IMR-90 (cell line): Measurements from ENCODE around the gene IPMK. TPM values are rescaled to one million over a fixed set of nuclear protein-coding genes. Genes with fewer than 3 reads are reported as not detected.

Experiments
- ATAC-seq: fragments of 200-7000 bp; cut with Tn5 transposase; 2 replicates; pipeline ENCODE4 v1.9.1; 2020; ENCODE audit warnings: low read depth, mild to moderate bottlenecking, moderate library complexity
- BruUV-seq: library from RNA; stranded (reverse); fragments of 400-500 nt; replicated peaks from 2 replicates; lab custom pipeline; 2021; lab: Mats Ljungman, UMichigan
- CTCF ChIA-PET: fragments of 300-600 bp; formaldehyde crosslinking; extraction: SDS; loops from one replicate; lab custom pipeline; 2021; ENCODE audit warnings: antibody characterized with exemption; lab: Yijun Ruan, JAX
- POLR2A ChIA-PET: fragments of 300-600 bp; sonication (Branson Sonifier 250); formaldehyde crosslinking; loops from one replicate; lab custom pipeline; 2022; ENCODE audit warnings: antibody characterized with exemption; ENCODE audit not compliant: unreplicated experiment; lab: Charles Lee
- DNase-seq: peaks from one replicate; pipeline ENCODE4 v3.0.0; 2013
- H2AFZ ChIP-seq: replicated peaks from 2 replicates; pipeline ENCODE3; 2013; ENCODE audit warnings: low read length, mild to moderate bottlenecking; ENCODE audit not compliant: poor library complexity
- H2AK5ac ChIP-seq: 2 replicates; pipeline ENCODE4 v1.6.1; 2013; ENCODE audit warnings: low read depth, low read length, inconsistent platforms
- H2AK9ac ChIP-seq: replicated peaks from 2 replicates; pipeline ENCODE3; 2013; ENCODE audit warnings: mild to moderate bottlenecking, low read depth, low read length, moderate library complexity; ENCODE audit not compliant: poor library complexity
- H2BK120ac ChIP-seq: 2 replicates; pipeline ENCODE4 v1.6.1; 2013; ENCODE audit warnings: low read depth, low read length, inconsistent platforms
- H2BK15ac ChIP-seq: 3 replicates; pipeline ENCODE4 v1.6.1; 2013; ENCODE audit warnings: low read depth, low read length, inconsistent platforms
- H2BK20ac ChIP-seq: 2 replicates; pipeline ENCODE4 v1.6.1; 2013; ENCODE audit warnings: low read depth, mild to moderate bottlenecking, inconsistent platforms, low read length, moderate library complexity
- H2BK5ac ChIP-seq: 2 replicates; pipeline ENCODE4 v1.6.1; 2013; ENCODE audit warnings: mild to moderate bottlenecking, low read depth, low read length, inconsistent platforms; ENCODE audit not compliant: poor library complexity, severe bottlenecking
- H3K14ac ChIP-seq: replicated peaks from 2 replicates; pipeline ENCODE4 v1.6.1; 2013; ENCODE audit warnings: low read depth, low read length, inconsistent platforms
- H3K18ac ChIP-seq: 2 replicates; pipeline ENCODE4 v1.6.1; 2013; ENCODE audit warnings: low read depth, low read length, control low read depth
- H3K23ac ChIP-seq: 2 replicates; pipeline ENCODE4 v1.6.1; 2013; ENCODE audit warnings: low read depth, low read length, inconsistent platforms
- H3K27ac ChIP-seq: 2 replicates; pipeline ENCODE4 v1.5.1; 2013; ENCODE audit warnings: mild to moderate bottlenecking, control low read depth, low read length; ENCODE audit not compliant: insufficient read depth
- H3K27me3 ChIP-seq: 2 replicates; pipeline ENCODE4 v1.6.1; 2013; ENCODE audit warnings: low read length; ENCODE audit not compliant: control insufficient read depth, insufficient read depth
- H3K36me3 ChIP-seq: 2 replicates; pipeline ENCODE4 v1.6.1; 2013; ENCODE audit warnings: low read length, mixed read lengths; ENCODE audit not compliant: control insufficient read depth, insufficient read depth
- H3K4ac ChIP-seq: 2 replicates; pipeline ENCODE4 v1.6.1; 2013; ENCODE audit warnings: low read depth, low read length, inconsistent platforms
- H3K4me1 ChIP-seq: 2 replicates; pipeline ENCODE4 v1.6.1; 2013; ENCODE audit warnings: low read length, mixed read lengths; ENCODE audit not compliant: control insufficient read depth, insufficient read depth
- H3K4me2 ChIP-seq: 2 replicates; pipeline ENCODE4 v1.6.1; 2013; ENCODE audit warnings: low read depth, mild to moderate bottlenecking, control low read depth, low read length, moderate library complexity
- H3K4me3 ChIP-seq: 2 replicates; pipeline ENCODE4 v1.5.1; 2013; ENCODE audit warnings: low read depth, mild to moderate bottlenecking, control low read depth, low read length, moderate library complexity; ENCODE audit not compliant: insufficient read depth
- H3K56ac ChIP-seq: 2 replicates; pipeline ENCODE4 v1.6.1; 2013; ENCODE audit warnings: low read length, inconsistent platforms; ENCODE audit not compliant: insufficient read depth; ENCODE audit errors: extremely low read depth
- H3K79me1 ChIP-seq, 2 experiments: 2 replicates each; pipeline ENCODE4 v1.6.1; 2013; ENCODE audit warnings: low read length in 2 of 2, inconsistent platforms in 1 of 2, low read depth in 1 of 2
- H3K9ac ChIP-seq: 2 replicates; pipeline ENCODE4 v1.6.1; 2013; ENCODE audit warnings: low read depth, low read length, control low read depth
- H3K9me1 ChIP-seq: 2 replicates; pipeline ENCODE4 v1.6.1; 2013; ENCODE audit warnings: low read length, inconsistent platforms; ENCODE audit not compliant: insufficient read depth
- H3K9me3 ChIP-seq: 2 replicates; pipeline ENCODE4 v1.6.1; 2013; ENCODE audit warnings: low read length; ENCODE audit not compliant: control insufficient read depth, insufficient read depth
- H4K20me1 ChIP-seq: 2 replicates; pipeline ENCODE4 v1.6.1; 2013; ENCODE audit warnings: low read length, inconsistent platforms; ENCODE audit not compliant: insufficient read depth
- H4K5ac ChIP-seq: 2 replicates; pipeline ENCODE4 v1.6.1; 2013; ENCODE audit warnings: mild to moderate bottlenecking, low read depth, low read length, control low read depth
- H4K8ac ChIP-seq, 2 experiments: 2 replicates each; pipeline ENCODE4 v1.6.1; 2013; ENCODE audit warnings: low read depth in 2 of 2, low read length in 2 of 2, control low read depth in 1 of 2, inconsistent platforms in 1 of 2
- H4K91ac ChIP-seq: 2 replicates; pipeline ENCODE4 v1.6.1; 2013; ENCODE audit warnings: low read depth, low read length, inconsistent platforms; ENCODE audit not compliant: insufficient read depth
- BHLHE40 ChIP-seq: fragments of 150-350 bp; IDR thresholded peaks from 2 replicates; pipeline ENCODE4 v1.6.1; 2016; ENCODE audit warnings: mild to moderate bottlenecking, low read depth, low read length
- dilution Hi-C: fragments of 300-500 bp; cut with HindIII; formaldehyde crosslinking; loops from one replicate; pipeline ENCODE4 v1.14.3; 2018; ENCODE audit warnings: low sequenced_read_pairs; ENCODE audit not compliant: unreplicated experiment
- in situ Hi-C: fragments of 300-500 bp; cut with MboI; formaldehyde crosslinking; loops from 3 replicates; pipeline ENCODE4 v1.14.3; 2019; ENCODE audit warnings: low sequenced_read_pairs, inconsistent platforms, mixed read lengths
- intact Hi-C: fragments of 100-400 bp; cut with micrococcal nuclease; formaldehyde crosslinking; loops from 2 replicates; pipeline ENCODE4 v1.10.0; 2022
- polyA plus RNA-seq, 3 experiments: library from polyadenylated mRNA; depleted of rRNA; stranded (reverse); fragments of >200 nt; gene quantifications; 2 replicates each; pipeline ENCODE4 v1.2.3, GENCODE V29; 2012; ENCODE audit warnings: low replicate concordance in 1 of 3
- total RNA-seq: library from RNA; depleted of rRNA; stranded (reverse); fragments of >200 nt; gene quantifications from 2 replicates; pipeline ENCODE4 v1.2.3, GENCODE V29; 2012

IPMK gene
- total and polyA plus RNA-seq, 2 of the 4 experiments (the other 2 are of a cell fraction): 0.89 to 2.0 TPM

DNA sequence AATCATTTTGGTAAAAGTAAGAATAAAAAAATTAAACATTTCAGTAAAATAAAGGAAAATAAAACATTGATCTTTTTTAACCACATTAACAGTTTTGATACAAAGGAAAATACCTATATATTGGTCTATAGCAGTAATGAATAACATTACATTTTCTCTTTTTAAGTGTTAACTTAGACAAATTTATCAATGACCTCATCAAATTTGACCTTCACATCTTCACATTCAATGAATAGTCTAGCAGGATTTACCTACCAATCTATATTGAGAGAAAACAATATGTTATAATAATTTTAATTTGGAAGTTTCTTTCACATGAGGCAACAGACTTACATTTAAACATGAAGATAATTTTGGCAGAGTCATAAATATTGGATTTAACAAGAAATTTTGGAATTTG, 49.2 kb upstream of the IPMK start:
- no peak overlapping the region for H2BK20ac ChIP-seq
- no TSS peak for BruUV-seq

More for the DNA sequence above, 49.2 kb upstream of the IPMK start:
- Histone ChIP-seq H3K9me1 (no peaks in the 10 kb centered on the region), H3K4me1 (no peaks in the 10 kb centered on the region), H2AK5ac (no peak overlapping the region), H2BK5ac (no peak overlapping the region), H2BK120ac (no peak overlapping the region), H3K36me3 (no peaks in the 10 kb centered on the region), H2BK15ac (no peak overlapping the region), H3K27ac (no peak overlapping the region), H3K56ac (no peak overlapping the region), H3K9ac (no peak overlapping the region), H3K4me3 (no peak overlapping the region), H4K91ac (no peak overlapping the region), H3K4me2 (no peak overlapping the region), H3K79me1 (no peaks in the 10 kb centered on the region), H3K27me3 (peaks cover 2% of the 10 kb centered on the region), H2AK9ac (no peak overlapping the region), H4K8ac (no peak overlapping the region), H3K4ac (no peak overlapping the region), H2AFZ (no peak overlapping the region), H3K18ac (no peak overlapping the region), H3K9me3 (no peaks in the 10 kb centered on the region), H3K23ac (no peak overlapping the region), H3K14ac (no peak overlapping the region), H4K20me1 (no peaks in the 10 kb centered on the region), H4K5ac (no peak overlapping the region)
- POLR2A ChIA-PET: no interaction called here
- ATAC-seq (no peak), DNase-seq (no peak)
- intact Hi-C loops (no loop called here), dilution Hi-C loops (loop anchor here (25.0 kb wide), 1 partner anchor 130 kb away; no protein-coding TSS in a partner anchor), in situ Hi-C loops (no loop called here)
- TF ChIP-seq BHLHE40: no peak
- CTCF ChIA-PET: no interaction called here
